ENCODE results near the gene SALL4. TPM values are rescaled to one million over a fixed set of nuclear protein-coding genes. Genes with fewer than 3 reads are reported as not detected.
"Not testable (repeated sequence)": the region's sequence is repeated elsewhere in the genome, so short reads cannot be mapped to it uniquely, and the experiment has no call there.

Gene SALL4
- total RNA-seq, 1 experiment from 2014 or later, result 17.7 TPM

- ChIA-PET CTCF (interaction anchor here (0.6 kb wide), 1 partner anchor 46 kb away, joined by 6 read pairs; no protein-coding TSS in a partner anchor), POLR2A (ENCODE audit: low non-redundant PET) (no interaction called here)
- no peak for DNase-seq (ENCODE audit: low spot score)
- H3K27ac ChIP-seq (ENCODE audit: low read depth, low read length, poor library complexity, severe bottlenecking), result no peak overlapping the region
- TF ChIP-seq EZH2 (IDR thresholded peaks at IDR 0.05; ENCODE audit: borderline replicate concordance, low read depth, low read length, poor library complexity, severe bottlenecking) (no peak), CTCF (conservative IDR thresholded peaks at IDR 0.05; ENCODE audit: low read depth, low read length) (no peak)
- intact Hi-C loops (cut with micrococcal nuclease; ENCODE audit: unreplicated experiment), result no loop called here
- no peaks in the 10 kb centered on the region for H3K27me3 ChIP-seq (replicated peaks; ENCODE audit: insufficient read depth, low read depth, low read length, poor library complexity)
- BruUV-seq (replicated peaks), result no TSS peak
- H3K36me3 ChIP-seq (ENCODE audit: insufficient read depth, low read length, poor library complexity, severe bottlenecking), result no peaks in the 10 kb centered on the region
- peaks cover 21% of the 10 kb centered on the region for H3K4me1 ChIP-seq (ENCODE audit: insufficient read depth, low read length, poor library complexity, severe bottlenecking)
- H3K9me3 ChIP-seq (ENCODE audit: low read depth, low read length, poor library complexity, severe bottlenecking), result no peaks in the 10 kb centered on the region
- H3K4me3 ChIP-seq (ENCODE audit: low read depth, low read length, poor library complexity, severe bottlenecking), result no peak overlapping the region
Measured at GRCh38 chr20:51747182-51747911, 55.0 kb downstream of the SALL4 start.

- CTCF ChIA-PET, result no interaction called here
- no peaks in the 10 kb centered on the region for H3K9me3 ChIP-seq (ENCODE audit: low read depth, low read length, poor library complexity, severe bottlenecking)
- intact Hi-C loops (cut with micrococcal nuclease; ENCODE audit: unreplicated experiment), result no loop called here
- no peak for DNase-seq (ENCODE audit: low spot score)
- no TSS peak for BruUV-seq (replicated peaks)
- H3K36me3 ChIP-seq (ENCODE audit: insufficient read depth, low read length, poor library complexity, severe bottlenecking), result no peaks in the 10 kb centered on the region
- POLR2A ChIA-PET (ENCODE audit: low non-redundant PET), result no interaction called here
- H3K27ac ChIP-seq (ENCODE audit: low read depth, low read length, poor library complexity, severe bottlenecking), result no peak overlapping the region
- no peak overlapping the region for H3K4me3 ChIP-seq (ENCODE audit: low read depth, low read length, poor library complexity, severe bottlenecking)
- no peak for TF ChIP-seq CTCF (conservative IDR thresholded peaks at IDR 0.05; ENCODE audit: low read depth, low read length)
- TF ChIP-seq EZH2 (IDR thresholded peaks at IDR 0.05; ENCODE audit: borderline replicate concordance, low read depth, low read length, poor library complexity, severe bottlenecking), result no peak
- H3K27me3 ChIP-seq (replicated peaks; ENCODE audit: insufficient read depth, low read depth, low read length, poor library complexity), result no peaks in the 10 kb centered on the region
- H3K4me1 ChIP-seq (ENCODE audit: insufficient read depth, low read length, poor library complexity, severe bottlenecking), result peaks cover 16% of the 10 kb centered on the region
Measured at GRCh38 chr20:51745804-51746203, 56.5 kb downstream of the SALL4 start.

- Histone ChIP-seq H3K36me3 (ENCODE audit: insufficient read depth, low read length, poor library complexity, severe bottlenecking) (no peaks in the 10 kb centered on the region), H3K4me1 (ENCODE audit: insufficient read depth, low read length, poor library complexity, severe bottlenecking) (peaks cover 9% of the 10 kb centered on the region), H3K4me3 (ENCODE audit: low read depth, low read length, poor library complexity, severe bottlenecking) (no peak overlapping the region), H3K27me3 (replicated peaks; ENCODE audit: insufficient read depth, low read depth, low read length, poor library complexity) (no peaks in the 10 kb centered on the region), H3K27ac (ENCODE audit: low read depth, low read length, poor library complexity, severe bottlenecking) (no peak overlapping the region), H3K9me3 (ENCODE audit: low read depth, low read length, poor library complexity, severe bottlenecking) (no peaks in the 10 kb centered on the region)
- ChIA-PET POLR2A (ENCODE audit: low non-redundant PET) (no interaction called here), CTCF (no interaction called here)
- TF ChIP-seq CTCF (conservative IDR thresholded peaks at IDR 0.05; ENCODE audit: low read depth, low read length), result no peak
- DNase-seq (ENCODE audit: low spot score), result no peak
- intact Hi-C loops (cut with micrococcal nuclease; ENCODE audit: unreplicated experiment), result no loop called here
- BruUV-seq (replicated peaks), result no TSS peak
Measured at GRCh38 chr20:51740838-51741237, 61.5 kb downstream of the SALL4 start.

DNA sequence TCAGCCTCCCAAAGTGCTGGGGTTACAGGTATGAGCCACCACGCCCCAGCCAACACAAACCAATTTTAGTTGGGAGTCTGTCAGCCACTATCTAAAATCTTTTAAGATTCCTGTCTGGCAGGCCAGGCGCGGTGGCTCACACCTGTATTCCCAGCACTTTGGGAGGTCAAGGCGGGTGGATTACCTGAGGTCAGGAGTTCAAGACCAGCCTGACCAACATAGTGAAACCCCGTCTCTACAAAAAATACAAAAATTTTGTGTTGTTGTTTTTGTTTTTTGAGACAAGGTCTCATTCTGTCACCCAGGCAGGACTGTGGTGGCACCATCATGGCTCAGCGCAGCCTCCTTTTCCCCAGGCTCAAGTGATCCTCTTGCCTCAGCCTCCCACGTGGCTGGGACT lies 62.0 kb downstream of the SALL4 start:
- POLR2A ChIA-PET (ENCODE audit: low non-redundant PET); intact Hi-C loops (cut with micrococcal nuclease; ENCODE audit: unreplicated experiment); H3K9me3 ChIP-seq (ENCODE audit: low read depth, low read length, poor library complexity, severe bottlenecking); CTCF ChIA-PET; H3K36me3 ChIP-seq (ENCODE audit: insufficient read depth, low read length, poor library complexity, severe bottlenecking); H3K27ac ChIP-seq (ENCODE audit: low read depth, low read length, poor library complexity, severe bottlenecking); H3K4me1 ChIP-seq (ENCODE audit: insufficient read depth, low read length, poor library complexity, severe bottlenecking); H3K27me3 ChIP-seq (replicated peaks; ENCODE audit: insufficient read depth, low read depth, low read length, poor library complexity); BruUV-seq (replicated peaks); DNase-seq (ENCODE audit: low spot score); H3K4me3 ChIP-seq (ENCODE audit: low read depth, low read length, poor library complexity, severe bottlenecking): not testable (repeated sequence)
